HuH-7 (cell line): ENCODE measurements around the gene CD226.
"Not testable (repeated sequence)": the region's sequence is repeated elsewhere in the genome, so short reads cannot be mapped to it uniquely, and the experiment has no call there.

Experiments
- DNase-seq: peaks from one replicate; pipeline ENCODE4 v3.0.0; 2011; ENCODE audit warnings: low spot score

Gene CD226

GRCh38 chr18:69956665-69957620, 9.3 kb upstream of the CD226 start:
- DNase-seq, result no peak

GRCh38 chr18:69956057-69956456, 8.4 kb upstream of the CD226 start:
- DNase-seq, result no peak

GRCh38 chr18:69954719-69955480, 7.2 kb upstream of the CD226 start:
- no peak for DNase-seq

DNA sequence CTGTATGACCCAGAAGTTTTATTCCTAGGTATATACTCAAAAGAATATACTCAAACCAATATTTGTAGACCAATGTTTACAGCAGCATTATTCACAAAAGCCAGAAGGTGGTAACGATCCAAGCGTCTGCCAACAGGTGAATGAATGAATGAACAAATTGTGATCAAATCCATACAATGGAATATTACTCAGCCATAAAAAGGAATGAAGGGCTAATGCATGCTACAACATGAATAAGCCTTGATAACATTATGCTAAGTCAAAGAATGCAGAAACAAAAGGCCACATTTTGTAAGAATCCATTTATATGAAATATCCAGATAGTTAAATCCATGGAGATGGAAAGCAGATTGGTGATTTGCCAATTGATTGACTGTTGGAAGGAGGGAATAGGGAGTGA, 5.5 kb upstream of the CD226 start:
- DNase-seq, result no peak

GRCh38 chr18:69951182-69951581, 3.5 kb upstream of the CD226 start:
- DNase-seq, result no peak

DNA sequence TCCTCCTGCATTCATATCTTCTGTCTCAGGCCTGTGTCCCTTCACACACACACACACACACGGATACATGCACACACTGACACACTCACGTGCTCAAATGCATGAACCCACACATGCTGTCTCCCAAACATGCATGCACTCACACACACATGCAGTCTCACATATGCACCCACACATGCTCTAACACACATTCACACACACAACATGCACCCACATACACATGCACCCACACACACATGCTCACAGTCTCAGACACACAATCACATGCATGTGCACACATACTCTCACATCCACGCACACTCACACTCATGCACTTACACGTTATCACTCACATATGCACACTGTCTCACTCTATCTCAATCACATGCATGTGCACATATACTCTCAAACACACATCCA, 1.9 kb upstream of the CD226 start:
- no peak for DNase-seq

GRCh38 chr18:69948919-69949537, 1.4 kb upstream of the CD226 start:
- DNase-seq, result no peak

GRCh38 chr18:69948256-69948655, 583 bp upstream of the CD226 start:
- DNase-seq, result no peak

DNA sequence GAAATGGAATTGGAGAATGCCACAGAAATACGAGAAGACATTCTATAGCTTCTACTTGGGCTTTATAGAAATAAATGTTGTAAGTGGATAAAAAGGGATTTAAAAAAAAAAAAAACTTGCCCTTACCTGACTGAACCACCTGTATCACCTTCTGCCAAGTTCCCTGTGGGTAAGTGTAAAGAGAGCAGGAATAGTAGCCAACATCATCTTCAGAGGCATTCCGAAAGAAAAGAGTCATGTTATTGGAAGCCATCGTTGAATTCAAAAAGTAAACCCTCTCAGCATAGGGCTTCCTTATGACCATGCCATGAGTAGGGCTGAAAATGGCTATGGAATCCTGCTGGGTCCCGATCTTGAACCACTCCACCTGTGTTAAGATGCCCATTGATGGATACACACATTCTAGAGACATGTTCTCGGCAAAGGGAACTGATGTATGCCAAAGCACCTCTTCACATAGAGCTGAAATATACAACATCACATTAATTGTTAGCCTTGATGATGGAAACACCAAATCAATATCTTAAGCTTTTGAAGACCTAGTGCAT, 991 bp downstream of the CD226 start:
- no peak for DNase-seq

GRCh38 chr18:69945220-69946114, 2.2 kb downstream of the CD226 start:
- DNase-seq, result no peak

DNA sequence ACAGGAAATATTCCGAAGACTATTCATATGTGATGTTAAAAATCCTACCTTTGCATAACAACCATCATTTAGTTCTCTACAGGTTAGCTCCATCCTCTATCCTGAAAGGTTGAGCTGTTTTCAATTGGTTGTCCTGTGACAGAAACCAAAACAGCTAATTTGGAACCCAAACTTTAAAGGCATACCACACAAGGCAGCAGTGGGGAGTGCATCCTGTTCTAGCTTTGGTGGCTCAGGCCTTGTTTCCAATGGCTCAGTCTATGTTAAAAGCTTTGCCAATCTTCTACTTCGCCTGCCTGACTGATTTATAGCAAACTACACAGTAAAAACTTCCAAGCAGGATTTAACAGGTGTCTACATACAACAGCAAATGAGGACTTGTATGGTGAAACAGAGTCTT, 3.2 kb downstream of the CD226 start:
- no peak for DNase-seq

DNA sequence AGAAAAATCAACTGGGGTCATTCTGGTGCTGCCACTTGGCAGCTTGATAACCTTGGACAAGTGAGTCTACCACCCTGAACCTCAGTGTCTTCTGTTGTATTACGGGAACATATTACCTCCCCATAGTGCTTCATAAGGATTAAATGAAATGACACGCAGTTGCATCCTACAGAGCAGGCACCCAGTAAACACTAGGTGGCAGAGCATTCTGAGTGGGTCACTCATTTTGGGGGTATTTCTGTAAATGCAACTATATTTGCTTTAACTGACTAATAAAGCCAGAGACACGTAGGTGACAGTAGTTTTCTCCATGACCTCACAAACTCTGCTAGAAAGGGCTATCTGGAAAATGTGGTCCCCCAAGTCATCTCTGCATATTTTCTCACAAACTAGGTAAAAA, 4.7 kb downstream of the CD226 start:
- DNase-seq, result no peak

DNA sequence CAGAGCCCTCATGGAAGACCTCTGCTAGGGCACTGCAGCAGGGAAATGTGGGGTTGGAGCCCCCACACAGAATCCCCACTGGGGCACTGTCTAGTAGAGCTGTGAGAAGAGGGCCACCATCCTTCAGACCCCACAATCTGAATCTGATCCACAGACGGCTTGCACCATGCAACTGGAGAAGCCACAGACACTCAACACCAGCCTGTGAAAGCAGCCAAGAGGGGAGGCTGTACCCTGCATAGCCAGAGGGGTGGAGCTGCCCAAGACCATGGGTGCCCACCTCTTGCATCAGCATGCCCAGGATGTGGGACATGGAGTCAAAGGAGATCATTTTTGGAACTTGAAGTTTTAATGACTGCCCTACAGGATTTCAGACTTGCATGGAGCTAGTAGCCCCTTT, 6.5 kb downstream of the CD226 start:
- DNase-seq, result no peak

- not testable (repeated sequence) for DNase-seq
Measured at GRCh38 chr18:69939812-69940211, 7.9 kb downstream of the CD226 start.

DNA sequence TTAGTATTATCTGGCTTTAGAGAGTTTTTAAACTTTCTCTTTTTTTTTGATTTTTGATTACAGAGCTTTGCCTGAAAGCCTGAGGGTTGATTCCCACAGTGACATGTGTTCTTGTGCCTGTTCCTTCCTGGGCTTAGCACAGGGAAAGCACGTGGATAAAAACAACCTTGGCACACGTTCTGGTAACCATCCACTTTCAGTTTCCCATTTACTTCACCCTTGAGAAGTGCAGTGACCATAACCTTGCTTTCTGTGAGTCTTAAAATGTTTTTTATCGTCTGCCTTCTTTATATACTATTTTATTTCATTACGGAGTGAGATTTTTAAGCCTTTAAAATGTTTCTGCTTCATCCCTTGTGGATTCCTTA, 11.5 kb downstream of the CD226 start:
- DNase-seq, result no peak

- no peak for DNase-seq
Measured at GRCh38 chr18:69935319-69936190, 12.1 kb downstream of the CD226 start.

DNA sequence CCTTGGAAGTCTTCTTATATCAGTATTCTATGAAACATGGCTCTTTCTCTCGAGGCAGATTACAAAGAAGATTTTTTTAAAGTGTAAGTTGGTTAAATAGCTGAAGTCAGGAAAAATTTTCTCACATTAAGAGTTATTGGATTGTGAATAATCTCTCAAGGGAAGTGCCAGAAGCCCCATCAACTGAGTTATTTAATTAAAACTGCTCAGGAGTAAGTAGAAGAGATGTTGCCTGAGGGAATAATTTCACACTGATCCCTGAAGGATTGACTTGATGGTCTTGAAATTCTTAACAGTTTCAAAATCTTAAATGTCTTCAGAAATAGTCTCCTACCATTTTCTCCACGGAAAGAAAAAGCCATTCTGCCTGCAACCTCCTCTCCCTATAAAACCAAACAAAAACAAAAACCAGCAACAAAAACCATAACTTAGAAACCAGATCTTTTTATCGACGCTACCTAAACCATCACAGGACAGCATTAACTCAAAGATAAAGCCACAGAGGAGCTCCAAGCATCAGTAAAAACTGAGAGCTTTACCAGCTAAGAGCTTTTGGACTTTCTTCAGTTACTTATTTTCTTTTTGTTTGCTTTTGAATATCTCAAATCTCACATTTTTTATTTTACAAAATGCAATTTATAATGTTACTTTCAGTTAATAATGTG, 12.9 kb downstream of the CD226 start:
- DNase-seq, result no peak

GRCh38 chr18:69929041-69929774, 18.5 kb downstream of the CD226 start:
- DNase-seq, result no peak

DNA sequence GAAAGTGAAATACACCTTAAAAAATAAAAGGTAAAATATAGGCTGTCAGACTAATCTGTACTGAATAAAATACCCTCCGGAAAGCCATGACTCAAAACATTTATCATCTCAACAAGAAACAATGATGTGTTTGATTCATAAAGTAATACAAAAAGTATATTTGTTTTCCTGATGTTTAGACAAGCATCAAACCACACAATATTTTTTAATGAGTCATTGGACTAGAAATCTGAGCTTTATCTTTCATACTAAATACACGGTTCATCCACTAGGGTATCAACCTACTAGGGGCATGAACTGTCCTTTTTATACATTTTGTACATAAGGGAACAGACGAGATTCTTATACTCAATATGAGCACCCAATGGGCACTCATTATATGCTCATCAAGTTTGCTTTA, 31.3 kb downstream of the CD226 start:
- no peak for DNase-seq
